HS-5 (cell line): Measurements from ENCODE around the gene CUL7.

Experiments
- DNase-seq: peaks from one replicate; pipeline ENCODE4 v3.0.0-alpha.2; 2012; ENCODE audit warnings: low read depth

Gene CUL7

DNA sequence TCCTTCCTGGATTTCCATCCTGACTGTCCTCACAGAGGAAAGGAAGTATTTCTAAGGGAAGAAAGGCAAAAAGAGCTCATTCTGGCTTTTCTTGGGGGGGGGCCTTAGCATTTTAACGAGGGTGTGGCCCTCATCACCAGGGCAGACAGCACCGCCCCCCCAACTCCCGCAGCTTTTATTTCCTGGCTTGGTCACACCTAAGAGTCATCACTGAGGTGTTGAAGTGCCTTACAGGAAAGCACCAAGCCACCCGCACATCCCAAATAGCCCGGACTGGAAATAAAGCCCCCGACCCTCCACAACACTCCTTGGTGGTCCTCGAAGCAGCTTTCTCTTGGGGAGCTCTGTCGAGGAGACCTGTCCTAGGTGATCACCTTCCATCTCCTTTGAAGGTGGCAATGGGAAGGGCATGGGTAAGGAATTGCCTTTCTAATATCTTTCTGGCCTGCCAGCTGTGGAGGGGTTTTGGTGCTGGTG, 23.7 kb upstream of the CUL7 start:
- no peak for DNase-seq

DNA sequence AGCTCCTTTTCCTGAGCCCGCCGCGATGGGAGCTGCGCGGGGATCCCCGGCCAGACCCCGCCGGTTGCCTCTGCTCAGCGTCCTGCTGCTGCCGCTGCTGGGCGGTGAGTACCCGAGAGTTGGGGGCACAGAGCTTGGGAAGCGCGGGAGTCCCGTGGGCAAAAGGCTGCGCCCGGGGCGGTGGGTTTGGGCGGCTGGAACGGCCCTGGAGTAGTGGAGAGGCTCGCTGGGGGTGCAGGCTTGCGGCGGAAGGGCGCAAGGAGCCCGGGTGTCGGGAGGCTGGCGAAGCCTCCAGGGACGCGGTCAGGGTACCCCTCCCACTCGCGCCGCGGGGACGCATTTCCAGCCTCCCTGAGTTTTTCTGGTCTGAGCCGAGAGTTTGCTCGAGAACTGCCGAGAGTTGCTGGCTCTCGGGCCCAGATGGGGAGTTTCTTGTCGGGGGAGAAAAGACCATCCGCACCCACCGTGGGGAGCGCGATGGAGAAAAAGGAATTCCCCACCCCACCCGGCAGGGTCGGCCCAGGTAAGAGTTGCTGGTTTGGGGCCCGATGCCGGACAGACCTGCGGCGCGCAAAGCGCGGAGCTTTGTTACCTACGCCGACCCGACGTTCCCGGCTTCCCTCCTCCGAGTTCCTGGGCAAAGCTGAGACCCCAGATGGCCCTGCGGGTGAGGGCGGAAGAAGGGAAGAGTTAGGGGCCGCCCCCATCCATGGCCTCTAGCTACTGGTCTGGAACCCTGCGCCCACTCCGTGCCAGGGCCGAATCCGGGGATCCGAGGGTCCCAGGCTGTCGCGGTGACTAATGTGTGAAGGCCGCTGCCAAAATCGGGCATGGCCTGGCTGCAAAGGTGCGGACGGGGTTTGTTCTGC, 23.0 kb upstream of the CUL7 start:
- no peak for DNase-seq

DNA sequence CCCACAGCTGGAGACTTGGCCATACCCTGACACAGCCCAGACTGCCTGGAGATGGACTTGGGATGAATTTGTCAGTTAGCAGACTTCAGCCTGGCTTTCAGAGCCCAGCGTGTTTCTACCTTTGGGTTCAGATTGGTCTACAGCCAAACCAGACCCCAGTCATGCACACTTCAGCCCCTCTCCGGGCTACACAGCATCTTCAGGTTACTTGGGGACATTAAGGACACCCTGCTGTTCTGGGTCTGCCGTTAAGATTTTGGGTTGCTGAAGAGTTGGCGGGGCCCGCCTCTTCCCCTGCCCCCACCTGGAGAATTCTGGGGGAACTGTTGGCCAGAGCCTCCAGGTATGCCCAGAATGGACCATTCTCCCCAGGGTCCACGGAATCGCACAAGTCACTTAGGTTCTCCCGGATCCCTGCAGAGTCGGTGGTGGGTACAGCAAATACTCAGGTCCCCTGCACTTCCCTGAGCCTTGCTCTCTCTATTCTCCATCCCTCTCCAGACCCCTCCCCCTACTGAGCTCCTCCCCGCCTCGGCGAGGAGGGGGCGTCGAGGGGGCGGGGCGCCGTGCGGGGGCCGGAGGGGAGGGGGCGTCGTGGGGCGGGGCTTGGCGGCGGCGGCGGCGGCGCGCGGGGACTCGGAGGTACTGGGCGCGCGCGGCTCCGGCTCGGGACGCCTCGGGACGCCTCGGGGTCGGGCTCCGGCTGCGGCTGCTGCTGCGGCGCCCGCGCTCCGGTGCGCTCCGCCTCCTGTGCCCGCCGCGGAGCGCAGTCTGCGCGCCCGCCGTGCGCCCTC, 22.2 kb upstream of the CUL7 start, which contains the start of gene PTK7:
PTK7 (plus strand) TSS at position 645 of the 794 bp plus-strand sequence. CDS start 175 bp downstream, outside the sequence.
- no peak for DNase-seq

DNA sequence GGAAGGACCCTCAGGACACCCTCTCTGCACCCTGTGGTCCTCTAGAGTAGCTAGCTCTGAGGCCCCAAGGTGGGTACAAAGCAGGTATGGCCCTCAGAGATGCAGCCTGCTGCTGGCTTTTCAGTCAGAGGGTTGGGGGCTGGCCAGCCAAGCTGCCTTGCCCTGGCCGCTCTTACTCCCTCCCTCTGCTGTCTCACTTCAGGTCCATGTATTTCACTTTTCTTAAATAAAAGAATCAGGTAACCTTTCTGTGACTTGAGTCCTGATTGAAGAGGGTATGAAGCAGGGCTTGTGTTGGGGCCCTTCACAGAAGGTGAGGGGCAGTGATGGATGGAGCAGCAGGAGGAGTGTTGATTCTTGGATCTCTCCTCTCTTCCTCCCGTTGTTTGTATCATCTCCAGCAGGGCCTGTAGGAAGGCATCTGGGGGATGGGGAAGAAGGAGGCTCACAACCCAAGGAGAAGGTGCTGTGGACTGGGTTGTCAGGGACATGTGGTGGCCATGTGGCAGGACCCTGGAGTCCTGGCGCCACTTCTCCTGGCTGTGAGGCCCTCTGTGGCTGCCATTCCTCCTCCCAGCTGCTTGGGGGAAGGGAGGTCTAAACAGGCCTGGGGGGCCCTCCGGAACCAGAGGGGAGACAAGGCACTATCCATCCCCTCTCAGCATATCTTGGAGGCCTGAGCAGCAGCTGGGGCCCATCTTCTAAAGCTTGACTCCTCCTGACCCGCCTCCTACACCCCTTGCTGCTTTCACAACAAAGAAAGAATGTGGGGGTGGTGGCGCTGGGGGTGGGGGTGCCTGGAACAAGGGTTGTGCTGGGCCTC, 21.4 kb upstream of the CUL7 start:
- no peak for DNase-seq

DNA sequence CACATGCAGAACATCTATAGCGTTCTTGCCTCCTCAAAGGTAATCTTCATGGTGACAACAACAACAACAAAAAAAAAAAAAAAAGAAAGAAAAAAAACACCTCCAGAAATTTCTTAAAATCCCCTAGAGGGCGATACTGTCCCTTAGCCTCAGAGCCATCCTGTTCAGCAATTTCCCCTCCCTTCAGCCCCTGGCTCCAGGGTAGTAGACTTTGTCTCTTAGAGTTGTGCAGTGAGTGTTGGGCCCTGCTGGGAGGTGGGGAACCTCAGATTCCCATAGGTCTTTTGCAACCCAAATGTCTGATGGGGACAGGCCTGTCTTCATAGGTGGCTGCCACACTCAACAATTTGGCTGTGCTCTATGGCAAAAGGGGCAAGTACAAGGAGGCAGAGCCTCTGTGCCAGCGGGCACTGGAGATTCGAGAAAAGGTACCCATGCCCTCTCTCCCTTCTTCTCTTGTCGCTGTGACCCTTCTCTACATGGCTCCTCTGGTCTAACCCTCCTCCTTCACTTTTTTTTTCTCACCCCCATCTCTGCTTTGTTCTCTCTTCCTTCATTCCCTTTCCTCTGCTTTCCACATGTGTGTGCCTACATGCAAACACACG, 16.5 kb upstream of the CUL7 start:
- no peak for DNase-seq

DNA sequence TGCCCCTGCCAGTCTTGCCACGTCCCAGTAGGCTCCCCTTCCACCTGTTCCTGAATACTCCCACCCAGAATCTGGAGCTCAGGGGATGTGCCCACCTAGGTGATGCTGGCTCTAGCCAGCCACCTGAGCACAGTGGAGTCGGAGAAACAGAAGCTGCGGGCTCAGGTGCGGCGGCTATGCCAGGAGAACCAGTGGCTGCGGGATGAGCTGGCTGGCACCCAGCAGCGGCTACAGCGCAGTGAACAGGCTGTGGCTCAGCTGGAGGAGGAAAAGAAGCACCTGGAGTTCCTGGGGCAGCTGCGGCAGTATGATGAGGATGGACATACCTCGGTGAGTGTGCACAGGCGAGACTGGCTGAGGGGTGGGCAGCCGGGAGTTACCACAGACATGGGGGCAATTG, 9.2 kb upstream of the CUL7 start:
- DNase-seq: no peak

DNA sequence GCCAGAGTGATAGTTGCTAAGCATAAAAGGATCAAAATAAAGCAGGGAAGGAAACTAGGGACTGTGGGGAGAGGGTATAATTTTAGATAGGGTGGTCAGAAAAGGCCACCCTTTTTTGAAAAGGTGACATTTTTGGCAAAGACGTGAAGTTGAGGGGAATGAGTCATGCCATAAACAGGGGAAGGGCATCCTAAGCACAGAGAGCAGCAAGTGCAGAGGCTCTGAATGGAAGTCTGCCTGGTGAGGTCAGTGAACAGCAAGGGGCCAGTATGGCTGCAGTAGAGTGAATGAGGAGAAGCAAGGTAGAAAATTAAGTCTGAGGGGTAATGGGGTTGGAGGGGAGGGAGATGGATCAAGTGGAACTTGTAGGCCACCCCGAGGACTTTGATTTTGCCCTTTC, 8.2 kb upstream of the CUL7 start:
- no peak for DNase-seq

DNA sequence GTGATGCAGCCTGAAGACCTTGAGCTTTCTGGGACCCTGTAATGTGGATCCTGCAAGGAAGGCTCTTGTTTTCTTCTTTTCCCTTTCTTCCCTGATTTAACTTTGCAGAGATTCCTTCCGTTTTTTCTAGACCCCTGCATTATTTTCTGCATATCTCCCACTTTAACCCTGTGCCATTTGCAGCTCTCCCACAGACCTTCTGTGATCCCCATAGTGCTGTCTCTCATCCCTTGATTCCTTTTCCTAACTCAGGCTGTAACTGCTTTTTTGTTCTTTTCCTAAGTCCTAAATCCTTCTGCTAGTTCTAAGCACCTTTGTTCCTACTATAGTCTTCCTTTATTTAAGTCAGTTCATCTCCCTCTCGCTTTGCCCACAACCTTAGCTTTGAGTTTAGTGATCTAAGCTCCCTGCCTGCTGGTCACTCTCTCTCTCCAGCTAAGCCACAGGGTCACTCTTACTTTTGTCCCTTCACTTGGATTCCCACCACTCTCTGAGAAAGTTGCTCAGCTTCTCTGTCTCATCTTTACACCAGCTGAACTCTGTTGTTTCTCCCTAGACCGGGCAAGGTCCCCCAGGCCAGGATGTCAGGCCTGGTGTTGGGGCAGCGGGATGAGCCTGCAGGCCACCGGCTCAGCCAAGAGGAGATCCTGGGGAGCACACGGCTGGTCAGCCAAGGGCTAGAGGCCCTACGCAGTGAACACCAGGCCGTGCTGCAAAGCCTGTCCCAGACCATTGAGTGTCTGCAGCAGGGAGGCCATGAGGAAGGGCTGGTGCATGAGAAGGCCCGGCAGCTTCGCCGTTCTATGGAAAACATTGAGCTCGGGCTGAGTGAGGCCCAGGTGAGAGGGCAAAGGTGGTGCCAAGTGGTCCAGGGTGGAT, 7.3 kb upstream of the CUL7 start:
- no peak for DNase-seq

DNA sequence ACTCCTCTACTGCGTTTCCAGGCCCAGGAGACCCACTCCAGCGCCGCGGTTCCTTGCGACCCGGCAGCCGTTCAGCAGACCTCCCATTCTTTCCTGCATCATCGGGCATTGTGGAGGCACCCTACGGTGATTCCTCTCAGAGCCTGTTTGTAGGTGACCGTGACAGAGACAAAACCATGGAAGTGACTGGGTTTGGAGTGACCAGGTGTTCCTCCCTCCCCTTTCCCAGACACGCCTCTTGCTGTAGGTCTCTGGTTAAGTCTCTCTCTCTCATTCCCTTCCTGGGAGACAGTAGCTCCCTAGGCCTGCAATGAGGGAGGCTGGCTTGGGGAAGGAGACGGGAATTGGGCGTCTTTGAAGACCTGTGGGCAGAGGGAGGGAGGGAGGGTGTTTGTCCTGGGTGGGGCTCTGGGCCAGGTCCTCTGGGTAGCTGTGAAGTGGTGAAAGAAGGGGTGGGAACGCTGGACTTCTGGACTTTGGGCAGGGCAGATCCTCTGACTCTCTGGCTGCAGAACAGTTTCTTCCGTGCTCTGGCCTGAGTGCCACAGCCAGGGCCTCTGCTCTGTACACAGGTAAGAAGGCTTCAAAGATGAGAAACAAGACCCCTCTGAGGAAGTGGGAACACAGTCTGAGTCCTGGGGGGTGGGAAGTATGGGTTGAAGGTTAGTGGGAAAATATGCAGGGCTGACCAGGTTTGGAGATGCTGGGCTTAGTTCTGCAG, 6.5 kb upstream of the CUL7 start:
- DNase-seq: no peak

DNA sequence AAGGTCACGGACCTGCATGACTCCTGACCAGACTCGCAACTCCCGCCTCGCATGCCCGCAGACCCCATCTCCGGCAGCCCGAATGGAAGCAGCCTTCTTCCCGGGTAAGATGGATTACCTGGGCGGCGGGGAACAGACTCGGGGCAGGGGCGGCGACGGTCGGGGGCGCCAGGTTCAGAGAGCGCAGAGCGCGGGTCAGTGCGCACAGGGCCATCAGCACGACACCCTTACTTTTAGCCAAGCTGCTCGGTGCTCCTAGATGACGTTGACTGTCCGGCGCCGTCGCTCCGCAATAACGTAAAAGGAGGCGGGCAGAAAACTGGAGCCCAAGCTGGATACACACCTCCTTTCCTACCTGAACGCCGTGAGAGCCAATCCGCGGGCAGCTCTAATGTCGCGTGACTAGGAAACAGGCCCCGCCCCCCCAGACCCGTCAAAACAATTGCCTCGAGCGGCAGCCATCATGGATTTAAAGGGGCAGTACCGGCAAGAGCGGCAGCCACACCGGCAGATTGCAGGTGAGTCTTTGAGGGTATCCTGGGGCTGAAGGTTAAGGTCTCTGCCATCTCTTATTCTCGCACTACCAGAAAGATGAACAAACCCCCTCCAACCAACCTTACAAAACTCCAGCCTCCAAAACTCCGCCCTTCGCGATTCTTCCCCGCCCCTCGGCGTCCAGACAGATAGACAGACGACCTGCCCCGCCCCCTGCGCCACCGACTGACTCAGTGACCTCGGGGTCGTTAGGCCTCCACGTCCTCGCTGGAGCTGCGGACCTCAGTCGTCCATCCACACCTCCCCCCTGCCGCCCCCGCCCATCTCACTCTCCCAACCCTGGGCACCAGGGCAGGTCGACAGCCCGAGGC, 5.8 kb upstream of the CUL7 start, which contains the start of the genes KLC4 and MRPL2:
KLC4 (plus strand) TSS at position 464 of the 866 bp plus-strand sequence. CDS start 1,705 bp downstream, outside the sequence.
MRPL2 (minus strand) TSS at position 267 of the 866 bp plus-strand sequence; CDS start at position 214, 53 bp downstream.
- peak; percentile 94 for DNase-seq

DNA sequence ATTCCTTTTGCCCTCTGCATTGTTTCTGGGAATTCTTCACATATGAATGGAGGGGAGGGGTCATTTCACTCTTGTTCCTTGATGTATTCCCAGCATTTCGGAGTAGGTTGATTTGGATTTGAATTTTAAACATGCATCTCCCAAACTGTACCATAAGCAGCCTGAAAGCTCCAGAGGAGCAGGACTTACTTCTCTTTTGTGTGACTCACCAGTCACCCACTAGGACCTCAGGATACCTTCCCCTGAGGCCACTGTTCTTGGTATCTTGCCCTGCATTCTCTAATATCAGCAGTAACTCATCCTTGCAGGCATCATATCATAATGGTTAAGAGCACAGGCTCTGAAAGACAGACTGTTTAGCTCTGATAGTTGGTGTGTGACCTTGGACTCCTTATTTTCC, 4.9 kb upstream of the CUL7 start:
- no peak for DNase-seq

DNA sequence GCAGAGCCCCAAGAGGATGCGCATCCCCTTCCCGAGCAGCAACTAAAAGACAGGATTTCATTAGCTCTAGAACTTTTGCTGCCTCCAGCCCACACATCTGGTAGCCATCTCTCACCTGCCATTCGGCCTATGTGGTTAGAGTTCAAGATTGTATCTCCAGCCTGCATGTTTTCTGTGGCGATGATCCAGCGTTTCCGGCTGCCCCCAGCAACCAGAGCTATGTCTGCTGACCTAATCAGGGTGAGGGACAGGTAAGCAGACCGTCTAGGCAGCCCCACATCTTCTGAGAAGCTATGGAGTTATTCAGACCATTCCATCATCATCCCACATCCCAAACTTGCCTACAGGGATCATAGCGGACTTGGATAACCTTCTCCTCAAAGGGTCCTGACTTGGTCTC, 2.3 kb upstream of the CUL7 start:
- DNase-seq: no peak

DNA sequence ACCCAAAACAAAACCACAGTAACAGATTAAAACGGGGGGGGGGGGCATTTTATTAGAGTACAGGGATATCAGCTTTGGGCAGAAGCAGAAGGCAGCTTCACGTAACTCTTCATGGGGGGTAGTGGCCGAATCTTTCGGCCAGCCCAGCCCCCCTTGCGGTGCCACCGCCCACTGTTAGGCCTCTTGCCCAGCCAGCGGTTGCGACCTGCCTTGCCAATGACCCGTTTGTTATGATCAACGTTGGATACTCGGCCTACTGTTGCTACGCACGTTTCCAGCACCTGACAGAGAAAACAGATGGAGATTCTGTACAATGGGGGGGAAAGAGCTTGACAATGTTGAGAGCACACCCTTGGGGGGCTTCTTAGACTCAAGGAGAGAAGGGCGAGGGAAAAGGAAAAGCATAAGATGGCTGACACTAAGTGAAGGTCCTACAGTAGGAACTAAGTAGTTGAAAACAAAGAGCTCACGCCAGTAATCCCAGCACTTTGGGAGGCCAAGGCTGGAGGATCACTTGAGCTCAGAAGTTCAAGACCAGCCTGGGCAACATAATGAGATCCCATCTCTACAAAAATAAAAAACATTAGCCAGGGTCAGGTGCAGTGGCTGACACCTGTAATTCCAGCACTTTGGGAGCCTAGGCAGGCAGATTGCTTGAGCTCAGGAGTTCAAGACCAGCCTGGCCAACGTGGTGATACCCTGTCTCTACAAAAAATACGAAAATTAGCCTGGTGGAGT, 724 bp upstream of the CUL7 start:
- no peak for DNase-seq

DNA sequence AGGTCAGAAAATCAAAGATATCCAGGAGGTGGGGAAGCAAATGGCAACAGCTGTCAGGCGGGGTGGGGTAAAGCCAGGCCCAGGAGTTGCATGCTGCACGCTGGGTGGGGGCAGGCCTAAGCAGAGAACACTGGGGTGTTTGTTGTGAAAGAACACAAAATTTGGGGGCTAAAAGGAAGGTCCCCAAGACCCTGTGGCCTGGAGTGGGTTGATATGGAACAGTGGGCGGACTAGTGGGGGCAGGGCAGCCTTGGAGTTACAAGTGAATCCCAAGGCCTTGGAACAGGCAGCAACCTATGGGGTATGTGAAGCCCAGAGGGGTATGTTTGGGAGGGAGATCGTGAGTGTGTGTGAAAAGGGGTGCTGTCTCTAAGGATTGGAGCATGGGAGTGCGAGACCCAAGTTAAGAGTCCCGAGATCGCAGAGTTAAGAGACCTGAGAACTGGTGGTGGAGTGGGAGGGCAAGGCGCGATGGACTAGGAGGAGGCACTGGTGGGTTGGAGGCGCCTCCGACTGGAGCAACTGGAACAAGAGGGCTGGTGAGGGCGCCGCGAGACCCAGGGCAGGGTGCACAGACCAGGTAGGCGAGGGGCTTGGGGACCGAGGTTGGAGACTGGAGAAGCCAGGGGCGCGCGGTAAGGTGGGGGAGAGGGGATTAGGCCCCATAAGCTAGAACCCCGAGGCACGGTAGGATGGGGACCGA, 658 bp downstream of the CUL7 start:
- DNase-seq: no peak

DNA sequence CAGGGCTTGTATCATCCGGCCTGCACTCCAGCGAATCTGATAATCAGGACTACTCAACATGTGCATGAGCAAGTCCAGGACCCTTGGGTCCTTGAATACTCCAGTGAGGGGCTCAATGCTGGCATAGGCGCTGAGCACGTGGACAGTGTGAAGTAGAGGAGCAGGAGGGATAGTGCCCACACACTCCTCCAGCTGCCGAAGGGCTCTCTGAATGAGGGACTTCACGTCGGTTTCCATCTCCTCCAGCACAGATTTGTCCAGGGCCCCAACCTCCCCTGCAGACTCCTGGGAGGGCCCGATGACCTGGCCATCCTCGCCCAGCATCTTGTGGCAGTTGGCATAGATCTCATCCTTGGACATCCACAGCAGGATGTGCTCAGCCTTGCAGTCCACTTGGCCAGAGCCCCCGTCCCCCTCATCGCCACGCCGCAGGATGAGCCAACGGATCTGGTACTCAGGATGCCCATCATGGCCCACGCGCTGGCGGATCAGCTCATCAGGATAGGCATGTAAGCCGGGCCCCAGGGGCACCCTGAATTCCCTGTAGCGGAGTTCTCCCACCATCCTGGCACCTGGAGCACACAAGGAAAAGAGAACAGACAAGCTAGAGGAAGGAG, 1.3 kb downstream of the CUL7 start:
- no peak for DNase-seq

DNA sequence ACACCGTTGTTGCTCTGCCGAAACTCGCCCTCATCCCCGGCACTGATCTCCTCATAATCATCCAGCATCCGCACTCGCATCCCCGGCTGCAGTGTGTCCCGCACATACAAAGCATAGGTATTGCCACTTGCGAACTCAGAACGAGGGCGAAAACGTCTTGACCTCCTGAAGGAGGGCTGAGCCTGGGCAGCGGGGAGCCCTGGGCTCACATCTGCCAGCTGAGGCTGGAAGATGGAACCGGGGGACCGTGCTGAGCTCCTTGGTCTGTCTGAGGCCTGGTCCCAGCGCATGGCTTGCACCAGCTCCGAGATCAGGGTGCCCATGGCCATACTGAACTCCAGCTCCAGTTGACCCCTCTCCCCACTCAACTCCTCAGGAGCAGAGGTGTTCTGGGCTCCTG, 2.7 kb downstream of the CUL7 start:
- no peak for DNase-seq

DNA sequence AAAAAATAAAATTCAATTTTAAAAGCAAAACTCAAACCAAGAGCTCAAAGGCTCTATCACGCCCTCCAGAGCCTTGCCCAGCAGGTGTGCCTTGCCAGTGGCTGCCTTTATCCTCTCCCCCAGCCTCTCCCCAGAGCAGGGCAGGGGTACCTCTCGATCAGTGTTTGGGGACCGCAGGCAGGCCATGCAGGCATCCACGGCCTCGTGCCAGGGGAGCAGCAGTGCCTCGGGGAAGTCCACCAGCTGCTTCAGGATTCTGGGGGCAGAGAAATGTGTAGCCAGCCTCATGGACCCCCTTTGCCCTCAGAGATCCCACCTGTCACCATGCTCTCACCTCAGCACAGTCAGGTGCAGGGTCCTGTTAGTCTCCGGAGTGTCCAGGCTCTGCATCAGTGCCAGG, 5.7 kb downstream of the CUL7 start:
- no peak for DNase-seq
